H7 (cell line): ENCODE results near the gene FHIT. TPM values are rescaled to one million over a fixed set of nuclear protein-coding genes. Genes with fewer than 3 reads are reported as not detected.

Experiments
- DNase-seq: peaks from one replicate; pipeline ENCODE4 v3.0.0; 2012
- H3K27me3 ChIP-seq: 2 replicates; pipeline ENCODE4 v1.6.0; 2011; ENCODE audit warnings: mild to moderate bottlenecking, low read length; ENCODE audit not compliant: control insufficient read depth, insufficient read depth
- H3K36me3 ChIP-seq: replicated peaks from 2 replicates; pipeline ENCODE4 v1.5.1; 2011; ENCODE audit warnings: low read length; ENCODE audit not compliant: control insufficient read depth, insufficient read depth
- H3K4me3 ChIP-seq: 2 replicates; pipeline ENCODE4 v1.5.1; 2011; ENCODE audit warnings: low read depth, mild to moderate bottlenecking, control low read depth, low read length, moderate library complexity; ENCODE audit not compliant: insufficient read depth
- total RNA-seq: library from RNA; depleted of rRNA; stranded (reverse); fragments of >200 nt; shearing (Covaris generic); gene quantifications from 2 replicates; pipeline ENCODE4 v1.2.3, GENCODE V29; 2014

The FHIT gene
- total RNA-seq, 1 experiment from 2014 or later: 2.1 TPM

- no peak for DNase-seq
- H3K27me3 ChIP-seq: peaks cover 1% of the 10 kb centered on the region; the same call in 1 of the 2 replicates
- no peaks in the 10 kb centered on the region for H3K36me3 ChIP-seq
- no peak overlapping the region for H3K4me3 ChIP-seq
Observed at GRCh38 chr3:59756934-59757333, 1494.3 kb downstream of the FHIT start.

- Histone ChIP-seq H3K4me3 (no peak overlapping the region), H3K36me3 (no peaks in the 10 kb centered on the region), H3K27me3 (peaks cover 5% of the 10 kb centered on the region)
- no peak for DNase-seq
Observed at GRCh38 chr3:59754456-59755129, 1496.7 kb downstream of the FHIT start.

- peaks cover 5% of the 10 kb centered on the region for H3K27me3 ChIP-seq
- DNase-seq: no peak
Observed at GRCh38 chr3:59753808-59754450, 1497.3 kb downstream of the FHIT start.

DNA sequence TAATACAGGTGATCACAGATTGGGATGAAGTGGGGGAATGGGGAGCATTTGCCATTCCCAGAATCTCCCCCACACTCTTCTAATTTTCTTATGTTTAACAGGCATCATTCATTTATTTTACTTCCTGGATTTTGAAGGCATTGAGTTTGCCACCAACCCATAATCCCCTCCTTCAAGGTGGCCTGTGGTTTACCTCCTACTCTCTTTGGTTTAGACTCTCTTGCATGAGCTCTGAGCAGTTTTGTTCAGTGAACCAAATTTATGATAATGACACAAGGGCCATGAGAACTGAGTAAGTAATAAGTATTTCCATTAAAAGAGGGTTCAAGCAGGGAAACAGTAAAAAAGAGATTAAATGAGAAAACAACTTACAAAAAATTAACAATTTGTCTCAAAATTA lies 1498.3 kb downstream of the FHIT start:
- Histone ChIP-seq H3K27me3 (peaks cover 5% of the 10 kb centered on the region), H3K4me3 (no peak overlapping the region), H3K36me3 (no peaks in the 10 kb centered on the region)
- DNase-seq: no peak

More at GRCh38 chr3:59753808-59754450, 1497.3 kb downstream of the FHIT start:
- H3K4me3 ChIP-seq: no peak overlapping the region
- H3K36me3 ChIP-seq: no peaks in the 10 kb centered on the region

DNA sequence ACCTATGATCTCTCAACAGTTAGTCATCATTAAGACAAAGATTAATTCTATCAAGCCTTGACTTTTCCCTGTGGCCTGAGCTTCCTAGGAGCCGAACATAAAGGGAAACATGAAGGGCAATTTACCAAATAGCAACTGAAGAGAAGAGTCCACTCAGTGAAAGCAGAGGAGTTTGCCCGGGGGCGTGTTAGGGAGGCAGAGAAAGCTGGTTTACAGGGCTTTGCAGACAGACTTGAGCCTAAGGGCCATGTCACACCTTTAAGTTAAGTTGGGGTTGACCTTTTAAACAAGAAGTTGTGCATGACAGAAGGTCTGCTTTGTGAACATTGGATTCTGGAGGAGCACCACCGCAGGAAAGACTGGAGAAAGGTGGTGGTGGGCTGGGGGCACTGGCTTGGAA lies 1499.6 kb downstream of the FHIT start:
- peaks cover 5% of the 10 kb centered on the region for H3K27me3 ChIP-seq
- no peak for DNase-seq
- no peaks in the 10 kb centered on the region for H3K36me3 ChIP-seq
- no peak overlapping the region for H3K4me3 ChIP-seq

GRCh38 chr3:59750391-59750790 lies 1500.9 kb downstream of the FHIT start:
- Histone ChIP-seq H3K27me3 (peaks cover 5% of the 10 kb centered on the region), H3K36me3 (no peaks in the 10 kb centered on the region), H3K4me3 (no peak overlapping the region)
- no peak for DNase-seq

GRCh38 chr3:59749291-59749690 lies 1502.0 kb downstream of the FHIT start:
- Histone ChIP-seq H3K4me3 (no peak overlapping the region), H3K27me3 (peaks cover 5% of the 10 kb centered on the region), H3K36me3 (no peaks in the 10 kb centered on the region)
- DNase-seq: no peak

- Histone ChIP-seq H3K27me3 (peaks cover under 1% of the 10 kb centered on the region), H3K36me3 (no peaks in the 10 kb centered on the region), H3K4me3 (no peak overlapping the region)
- no peak for DNase-seq
Observed at GRCh38 chr3:59746585-59746984, 1504.7 kb downstream of the FHIT start.

GRCh38 chr3:59737241-59737640 lies 1514.0 kb downstream of the FHIT start:
- no peak overlapping the region for H3K4me3 ChIP-seq
- no peaks in the 10 kb centered on the region for H3K27me3 ChIP-seq
- no peak for DNase-seq
- no peaks in the 10 kb centered on the region for H3K36me3 ChIP-seq

DNA sequence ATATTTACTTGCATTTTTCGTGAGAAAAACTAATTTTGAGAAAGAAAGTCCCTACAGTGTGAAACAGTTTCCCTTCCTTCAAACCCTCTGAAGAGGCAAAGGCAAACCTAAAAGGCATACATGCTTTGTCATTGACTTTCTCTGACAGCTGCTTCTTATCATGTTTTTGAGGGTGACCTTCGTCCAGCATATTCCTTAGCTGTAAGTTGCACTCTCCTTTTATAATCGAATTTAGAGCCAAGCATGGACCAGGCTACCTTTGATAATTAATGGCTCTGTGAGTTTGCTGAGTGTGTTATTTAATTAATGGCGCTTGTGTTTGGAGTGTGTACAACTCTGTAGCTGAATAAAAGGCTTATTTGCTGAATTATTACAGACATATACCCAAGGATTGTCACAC lies 1517.2 kb downstream of the FHIT start:
- no peak overlapping the region for H3K4me3 ChIP-seq
- DNase-seq: no peak
- no peaks in the 10 kb centered on the region for H3K27me3 ChIP-seq
- H3K36me3 ChIP-seq: no peaks in the 10 kb centered on the region

DNA sequence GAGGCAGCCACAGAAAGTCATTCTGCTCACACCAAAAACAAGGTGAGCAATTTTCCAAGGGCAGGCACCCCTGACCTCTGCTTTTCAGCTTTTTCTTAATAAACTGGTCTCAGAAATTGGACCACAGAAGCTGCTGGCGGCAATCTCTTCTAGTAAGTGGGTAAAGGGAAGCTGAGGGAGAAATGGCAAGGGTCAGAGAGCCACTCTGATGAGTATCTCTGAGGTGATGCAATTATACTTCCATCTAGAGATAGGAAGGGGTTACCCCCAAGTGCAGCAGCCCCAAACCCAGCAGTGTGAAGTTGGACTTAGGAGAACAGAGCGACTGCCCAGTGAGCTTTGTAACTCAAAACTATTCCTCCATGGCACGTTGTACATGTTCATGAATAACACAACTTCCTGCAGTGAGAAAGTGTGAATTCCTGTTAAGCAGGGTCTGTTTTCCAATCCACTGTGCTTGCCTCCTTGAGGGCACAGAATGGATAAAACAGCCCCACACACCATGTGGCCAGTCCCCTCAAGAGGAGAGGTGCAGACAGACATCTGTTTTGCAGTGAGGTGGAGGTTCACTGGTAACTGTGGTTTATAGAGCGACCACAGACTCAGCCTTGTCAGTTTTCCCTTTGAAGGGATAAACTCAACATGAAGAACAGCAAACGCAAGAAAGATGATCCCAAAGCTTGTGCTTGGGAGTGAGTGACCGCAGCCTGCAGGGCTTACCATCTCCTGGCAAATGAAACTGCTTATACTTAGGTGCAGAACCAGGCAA lies 1518.0 kb downstream of the FHIT start:
- H3K27me3 ChIP-seq: no peaks in the 10 kb centered on the region
- no peak overlapping the region for H3K4me3 ChIP-seq
- H3K36me3 ChIP-seq: no peaks in the 10 kb centered on the region
- DNase-seq: no peak

DNA sequence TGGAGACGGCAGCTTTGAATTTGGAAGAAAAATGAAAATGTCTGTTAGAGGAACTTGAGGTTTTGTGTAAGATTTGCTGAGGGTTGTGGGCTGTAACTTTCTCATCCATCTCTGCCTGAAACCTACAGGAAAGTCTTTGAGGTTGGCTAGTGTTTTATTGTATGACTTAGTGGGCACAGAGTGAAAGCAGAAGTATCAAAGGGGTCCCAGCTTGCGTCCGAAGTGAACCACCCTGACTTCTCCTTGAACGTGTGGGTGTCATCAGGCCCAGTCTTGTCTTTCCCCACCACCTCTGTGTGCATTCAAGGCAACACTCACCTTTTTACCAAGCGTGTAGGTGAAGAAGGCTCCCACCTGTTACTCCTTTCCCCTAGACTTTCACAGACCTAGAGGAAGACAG lies 1519.3 kb downstream of the FHIT start:
- Histone ChIP-seq H3K36me3 (no peaks in the 10 kb centered on the region), H3K4me3 (no peak overlapping the region), H3K27me3 (no peaks in the 10 kb centered on the region)
- no peak for DNase-seq

GRCh38 chr3:59730591-59730990 lies 1520.7 kb downstream of the FHIT start:
- Histone ChIP-seq H3K27me3 (no peaks in the 10 kb centered on the region), H3K36me3 (no peaks in the 10 kb centered on the region), H3K4me3 (no peak overlapping the region)
- DNase-seq: no peak

- no peak for DNase-seq
- Histone ChIP-seq H3K27me3 (no peaks in the 10 kb centered on the region), H3K36me3 (no peaks in the 10 kb centered on the region), H3K4me3 (no peak overlapping the region)
Observed at GRCh38 chr3:59728587-59728908, 1522.7 kb downstream of the FHIT start.
